WI38 (cell line): Measurements from ENCODE around the gene MYH11.

Source experiments
- H3K4me3 ChIP-seq: 2 replicates; pipeline ENCODE4 v1.5.1; 2011; ENCODE audit warnings: low read depth, mild to moderate bottlenecking, control low read depth, low read length
- TF ChIP-seq, protein P1 (sequence below): IDR thresholded peaks from 2 replicates; pipeline ENCODE4 v1.5.1; 2012; ENCODE audit warnings: low read depth, mild to moderate bottlenecking, control low read depth, low read length

Gene MYH11

DNA sequence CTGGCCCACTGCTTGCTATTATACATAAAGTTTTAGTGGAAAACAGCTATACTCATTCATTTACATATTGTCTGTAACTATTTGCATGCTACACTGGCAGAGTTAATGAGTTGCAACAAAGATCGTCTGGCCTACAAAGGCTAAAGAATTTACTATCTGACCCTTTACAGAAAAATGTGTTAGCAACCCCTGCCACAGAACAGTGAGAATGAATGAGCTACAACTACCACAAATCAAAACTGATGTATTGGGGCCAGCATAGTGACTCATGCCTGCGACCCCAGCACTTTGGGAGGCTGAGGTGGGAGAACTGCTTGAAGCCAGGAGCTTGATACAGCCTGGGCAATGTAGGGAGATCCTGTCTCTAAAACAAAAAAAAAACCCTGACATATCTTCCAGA, 92.7 kb downstream of the MYH11 start:
- TF ChIP-seq, protein P1, sequence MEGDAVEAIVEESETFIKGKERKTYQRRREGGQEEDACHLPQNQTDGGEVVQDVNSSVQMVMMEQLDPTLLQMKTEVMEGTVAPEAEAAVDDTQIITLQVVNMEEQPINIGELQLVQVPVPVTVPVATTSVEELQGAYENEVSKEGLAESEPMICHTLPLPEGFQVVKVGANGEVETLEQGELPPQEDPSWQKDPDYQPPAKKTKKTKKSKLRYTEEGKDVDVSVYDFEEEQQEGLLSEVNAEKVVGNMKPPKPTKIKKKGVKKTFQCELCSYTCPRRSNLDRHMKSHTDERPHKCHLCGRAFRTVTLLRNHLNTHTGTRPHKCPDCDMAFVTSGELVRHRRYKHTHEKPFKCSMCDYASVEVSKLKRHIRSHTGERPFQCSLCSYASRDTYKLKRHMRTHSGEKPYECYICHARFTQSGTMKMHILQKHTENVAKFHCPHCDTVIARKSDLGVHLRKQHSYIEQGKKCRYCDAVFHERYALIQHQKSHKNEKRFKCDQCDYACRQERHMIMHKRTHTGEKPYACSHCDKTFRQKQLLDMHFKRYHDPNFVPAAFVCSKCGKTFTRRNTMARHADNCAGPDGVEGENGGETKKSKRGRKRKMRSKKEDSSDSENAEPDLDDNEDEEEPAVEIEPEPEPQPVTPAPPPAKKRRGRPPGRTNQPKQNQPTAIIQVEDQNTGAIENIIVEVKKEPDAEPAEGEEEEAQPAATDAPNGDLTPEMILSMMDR = no peak
- no peak overlapping the region for H3K4me3 ChIP-seq

DNA sequence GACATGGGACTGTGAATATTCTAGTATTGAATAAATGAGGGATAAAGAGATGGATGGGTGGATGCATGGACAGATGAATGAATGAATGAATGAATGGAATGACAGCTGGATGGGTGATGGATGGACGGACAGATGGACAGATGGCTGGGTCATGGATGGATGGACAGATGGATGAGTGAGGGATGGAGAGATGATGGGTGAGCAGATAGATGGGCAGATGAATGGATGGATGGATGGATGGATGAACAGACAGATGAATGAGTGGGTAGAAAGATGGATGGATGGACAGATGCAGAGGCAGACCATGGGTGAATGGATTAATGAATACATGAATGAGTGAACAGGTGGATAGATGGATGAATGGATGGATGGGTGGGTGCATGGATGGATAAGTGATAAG, 96.7 kb downstream of the MYH11 start:
- no peak overlapping the region for H3K4me3 ChIP-seq
- TF ChIP-seq, protein P1 = no peak

DNA sequence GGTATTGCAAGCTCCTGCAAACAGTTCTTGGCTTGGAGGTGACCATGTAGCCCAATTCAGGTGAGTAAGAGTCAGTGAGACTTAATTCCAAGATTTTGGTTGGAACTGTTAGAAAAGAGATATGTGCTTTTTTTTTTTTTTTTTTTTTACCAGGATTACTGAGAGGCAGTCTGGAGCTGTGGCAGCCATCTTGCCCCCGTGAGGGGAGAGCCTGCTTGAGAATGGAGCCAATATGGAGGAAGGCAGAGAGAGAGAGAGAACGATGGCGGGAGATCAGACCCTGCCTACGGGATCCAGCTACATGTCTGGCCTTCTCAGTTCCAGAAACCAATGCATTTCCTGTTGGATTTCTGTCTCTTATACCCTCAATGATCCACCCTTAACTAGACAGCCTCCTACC, 97.8 kb downstream of the MYH11 start:
- no peak overlapping the region for H3K4me3 ChIP-seq
- TF ChIP-seq, protein P1 = no peak

DNA sequence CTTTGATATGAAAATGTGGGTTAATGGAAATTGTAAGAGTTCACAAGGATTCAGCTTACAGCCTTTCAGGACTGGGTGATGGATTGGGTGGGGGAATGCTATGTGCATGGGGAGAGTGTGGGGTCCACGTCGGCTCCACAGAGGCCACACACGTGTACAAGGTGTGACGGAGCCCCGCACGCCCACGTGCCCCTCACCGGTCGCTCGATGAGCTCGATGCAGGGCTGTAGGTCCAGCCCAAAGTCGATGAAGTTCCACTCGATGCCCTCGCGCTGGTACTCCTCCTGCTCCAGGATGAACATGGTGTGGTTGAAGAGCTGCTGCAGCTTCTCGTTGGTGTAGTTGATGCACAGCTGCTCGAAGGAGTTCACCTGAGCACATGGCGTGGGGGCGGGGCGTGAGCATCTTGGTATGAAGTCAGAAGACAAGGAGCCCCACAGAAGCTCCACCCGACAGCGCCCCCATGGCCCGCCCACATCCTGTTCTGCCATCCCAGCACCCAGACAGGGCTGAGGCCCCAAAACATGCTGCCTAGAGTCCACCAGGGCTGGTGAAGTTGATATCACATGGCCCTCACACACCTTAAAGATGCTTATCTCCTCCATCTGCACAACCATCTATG, 99.1 kb downstream of the MYH11 start:
- no peak overlapping the region for H3K4me3 ChIP-seq
- TF ChIP-seq, protein P1 = no peak

DNA sequence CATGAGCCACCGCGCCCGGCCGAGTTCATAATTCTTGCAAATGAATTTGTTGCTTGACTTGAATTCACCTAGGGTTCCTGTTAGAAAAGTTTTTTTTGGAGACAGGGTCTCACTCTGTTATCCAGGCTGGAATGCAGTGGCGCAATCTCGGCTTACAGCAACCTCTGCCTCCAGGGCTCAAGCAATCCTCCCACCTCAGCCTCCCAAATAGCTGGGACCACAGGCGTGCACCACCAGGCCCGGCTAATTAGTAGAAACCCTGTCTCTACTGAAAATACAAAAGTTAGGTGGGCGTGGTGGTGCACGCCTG, 99.8 kb downstream of the MYH11 start:
- TF ChIP-seq, protein P1 = no peak
- no peak overlapping the region for H3K4me3 ChIP-seq

DNA sequence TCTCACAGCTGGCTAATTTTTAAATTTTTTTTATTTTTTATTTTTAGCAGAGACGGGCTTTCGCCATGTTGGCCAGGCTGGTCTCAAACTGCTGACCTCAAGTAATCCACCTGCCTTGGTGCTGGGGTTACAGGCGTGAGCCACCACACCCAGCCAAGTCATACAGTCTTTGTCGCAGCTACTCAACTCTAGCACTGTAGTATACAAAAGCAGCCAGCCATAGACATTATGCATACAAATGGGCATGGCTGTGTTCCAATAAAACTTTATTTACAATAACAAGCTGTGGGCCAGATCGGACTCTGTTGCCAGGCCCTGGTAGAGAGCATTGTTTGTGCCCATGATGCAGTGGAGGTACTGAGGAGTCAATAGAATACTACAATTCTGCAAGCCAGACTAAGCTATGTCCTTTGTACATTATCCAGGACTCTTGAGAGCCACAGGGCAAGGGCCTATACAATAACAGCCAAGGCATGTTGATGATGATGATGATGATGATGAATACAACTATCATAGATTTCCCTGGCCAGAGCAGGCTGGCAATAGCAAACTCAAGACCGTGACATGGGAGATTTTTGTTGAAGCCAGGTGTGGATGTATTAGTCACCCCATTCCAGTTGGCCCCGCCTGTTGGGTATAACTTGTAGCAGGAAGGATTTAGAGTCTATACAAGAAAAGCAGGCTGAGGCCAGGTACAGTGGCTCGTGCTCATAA, 101.8 kb downstream of the MYH11 start:
- TF ChIP-seq, protein P1 = no peak
- H3K4me3 ChIP-seq = no peak overlapping the region

DNA sequence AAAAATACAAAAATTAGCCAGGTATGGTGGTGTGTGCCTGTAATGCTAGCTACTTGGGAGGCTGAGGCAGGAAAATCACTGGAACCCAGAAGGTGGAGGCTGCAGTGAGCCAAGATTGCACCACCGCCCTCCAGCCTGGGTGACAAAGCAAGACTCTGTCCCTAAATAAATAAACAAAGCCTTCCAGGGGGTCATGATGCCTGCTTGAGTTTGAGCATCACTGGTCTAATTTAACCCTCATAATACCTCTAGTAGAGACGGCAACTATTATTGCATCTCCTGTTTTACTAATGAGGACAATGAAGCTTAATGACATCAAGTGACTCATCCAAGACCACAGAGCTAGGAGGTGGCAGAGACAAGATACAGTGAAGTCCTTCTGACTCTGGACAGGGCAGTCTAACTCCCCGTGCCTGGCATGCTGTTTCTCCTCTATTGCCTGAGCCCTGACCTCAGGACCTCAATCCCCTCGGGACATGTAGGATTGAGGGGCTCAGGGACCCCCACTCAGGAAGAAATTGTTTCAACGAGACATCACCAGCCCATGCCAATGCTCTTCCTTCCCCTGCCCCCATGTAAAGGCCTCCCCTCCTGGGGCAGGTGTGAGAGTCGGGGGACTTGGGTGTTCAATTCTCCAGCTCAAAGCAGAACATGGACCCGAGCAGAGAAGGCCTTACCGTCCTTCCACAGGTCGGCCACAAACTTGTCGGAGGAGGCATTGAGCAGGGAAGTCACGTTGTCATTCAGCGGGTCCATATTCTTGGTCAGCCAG, 103.9 kb downstream of the MYH11 start:
- TF ChIP-seq, protein P1 = no peak
- no peak overlapping the region for H3K4me3 ChIP-seq
